GM12865 (cell line): ENCODE data around the gene PCBP4.
A peak's percentile ranks its signal among the peaks of the same experiment; 100 is the strongest.

ENCODE experiments used
- DNase-seq: peaks from one replicate; pipeline ENCODE4 v3.0.0; 2010; ENCODE audit warnings: low read depth
- H3K4me3 ChIP-seq: 2 replicates; pipeline ENCODE4 v1.5.1; 2011; ENCODE audit warnings: mild to moderate bottlenecking, low read depth, low read length, control low read depth
- TF ChIP-seq, protein P1 (sequence below): IDR thresholded peaks from 2 replicates; pipeline ENCODE4 v1.5.1; 2011; ENCODE audit warnings: low read length, control low read depth, low read depth, inconsistent platforms; ENCODE audit not compliant: insufficient read depth; ENCODE audit errors: missing control alignments

The PCBP4 gene

DNA sequence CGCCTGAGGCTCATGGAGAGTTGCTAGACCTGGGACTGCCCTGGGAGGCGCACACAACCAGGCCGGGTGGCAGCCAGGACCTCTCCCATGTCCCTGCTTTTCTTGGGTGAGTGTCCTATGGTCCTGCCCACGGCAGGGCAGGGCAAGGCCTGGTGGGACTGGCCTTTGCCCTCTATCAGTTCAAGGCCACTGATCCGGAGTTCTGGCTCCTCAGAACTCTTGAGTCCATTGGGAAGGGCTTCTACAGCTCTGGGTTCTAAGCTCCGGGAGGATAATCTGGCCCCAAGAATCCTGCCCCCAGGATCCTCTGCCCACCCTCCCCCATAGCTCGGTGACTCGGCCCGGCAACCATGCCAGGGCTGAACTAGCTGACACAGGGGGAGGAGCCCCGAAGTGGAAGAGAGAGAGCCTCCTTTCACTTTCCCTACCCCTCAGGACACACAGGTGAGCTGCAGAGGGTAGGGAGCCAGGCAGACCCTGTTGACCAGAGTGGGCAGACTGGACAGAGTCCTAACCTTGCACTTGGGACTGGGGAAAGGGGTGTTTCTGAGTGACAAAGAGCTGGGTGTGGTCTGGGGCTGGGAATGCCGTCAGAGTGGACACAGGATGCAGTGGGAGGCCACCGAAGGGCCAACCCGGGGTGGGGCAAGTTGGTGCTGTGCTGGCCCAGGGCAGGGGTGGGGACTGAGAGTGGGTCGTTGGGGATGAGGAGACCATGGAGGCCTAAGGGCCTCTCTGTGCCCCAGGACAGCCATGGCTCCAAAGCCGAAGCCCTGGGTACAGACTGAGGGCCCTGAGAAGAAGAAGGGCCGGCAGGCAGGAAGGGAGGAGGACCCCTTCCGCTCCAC is 24.4 kb downstream of the PCBP4 start:
- DNase-seq, result peak; percentile 78
- TF ChIP-seq, protein P1, sequence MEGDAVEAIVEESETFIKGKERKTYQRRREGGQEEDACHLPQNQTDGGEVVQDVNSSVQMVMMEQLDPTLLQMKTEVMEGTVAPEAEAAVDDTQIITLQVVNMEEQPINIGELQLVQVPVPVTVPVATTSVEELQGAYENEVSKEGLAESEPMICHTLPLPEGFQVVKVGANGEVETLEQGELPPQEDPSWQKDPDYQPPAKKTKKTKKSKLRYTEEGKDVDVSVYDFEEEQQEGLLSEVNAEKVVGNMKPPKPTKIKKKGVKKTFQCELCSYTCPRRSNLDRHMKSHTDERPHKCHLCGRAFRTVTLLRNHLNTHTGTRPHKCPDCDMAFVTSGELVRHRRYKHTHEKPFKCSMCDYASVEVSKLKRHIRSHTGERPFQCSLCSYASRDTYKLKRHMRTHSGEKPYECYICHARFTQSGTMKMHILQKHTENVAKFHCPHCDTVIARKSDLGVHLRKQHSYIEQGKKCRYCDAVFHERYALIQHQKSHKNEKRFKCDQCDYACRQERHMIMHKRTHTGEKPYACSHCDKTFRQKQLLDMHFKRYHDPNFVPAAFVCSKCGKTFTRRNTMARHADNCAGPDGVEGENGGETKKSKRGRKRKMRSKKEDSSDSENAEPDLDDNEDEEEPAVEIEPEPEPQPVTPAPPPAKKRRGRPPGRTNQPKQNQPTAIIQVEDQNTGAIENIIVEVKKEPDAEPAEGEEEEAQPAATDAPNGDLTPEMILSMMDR, result no peak
- peak overlapping the region; percentile 73 for H3K4me3 ChIP-seq

DNA sequence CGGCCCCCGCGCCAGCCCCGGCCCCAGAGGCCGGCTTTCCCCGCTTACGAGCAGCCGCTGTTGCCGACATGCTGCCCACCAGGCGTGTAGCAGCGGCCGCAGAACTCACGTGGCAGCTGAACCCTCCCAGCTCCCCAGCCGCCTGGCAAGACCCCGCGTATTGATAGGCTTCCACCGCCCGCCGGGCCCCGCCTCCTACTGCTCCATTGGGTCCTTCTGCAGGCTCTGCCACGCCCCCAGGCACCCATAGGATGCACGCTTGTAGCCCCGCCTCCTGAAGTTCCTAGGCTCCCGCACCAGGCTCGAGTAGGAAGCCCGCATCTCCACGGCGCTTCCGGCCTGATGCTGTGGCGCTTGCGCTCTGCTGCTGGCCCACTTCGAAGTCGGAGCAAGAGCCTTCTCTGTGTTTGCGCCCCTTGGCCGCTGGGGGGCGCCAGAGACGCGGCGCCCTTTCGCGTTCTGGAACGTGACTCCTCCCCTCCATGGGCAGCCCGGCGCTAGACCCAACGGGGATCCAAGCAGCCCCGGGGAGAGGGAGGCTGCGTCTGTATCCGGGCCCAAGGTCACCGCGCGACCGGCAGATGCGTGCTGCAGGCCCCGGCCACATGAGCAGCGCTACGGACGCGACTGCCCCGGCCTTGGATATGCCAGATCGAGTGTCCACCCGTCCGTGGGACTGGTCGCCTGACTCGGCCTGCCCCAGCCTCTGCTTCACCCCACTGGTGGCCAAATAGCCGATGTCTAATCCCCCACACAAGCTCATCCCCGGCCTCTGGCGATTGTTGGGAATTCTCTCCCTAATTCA is 25.3 kb downstream of the PCBP4 start, which contains the start of the genes PARP3 and RRP9:
Gene PARP3, plus strand, starts transcription at position 566 of the 805 bp plus-strand sequence. CDS start 993 bp downstream, outside the sequence.
Gene RRP9, minus strand, starts transcription at position 107 of the 805 bp plus-strand sequence. Its CDS starts 37 bp downstream, at position 70.
- TF ChIP-seq, protein P1, result peak; percentile 100
- peak within 1 kb of the TSS; percentile 84 for H3K4me3 ChIP-seq
- peak; percentile 100 for DNase-seq

DNA sequence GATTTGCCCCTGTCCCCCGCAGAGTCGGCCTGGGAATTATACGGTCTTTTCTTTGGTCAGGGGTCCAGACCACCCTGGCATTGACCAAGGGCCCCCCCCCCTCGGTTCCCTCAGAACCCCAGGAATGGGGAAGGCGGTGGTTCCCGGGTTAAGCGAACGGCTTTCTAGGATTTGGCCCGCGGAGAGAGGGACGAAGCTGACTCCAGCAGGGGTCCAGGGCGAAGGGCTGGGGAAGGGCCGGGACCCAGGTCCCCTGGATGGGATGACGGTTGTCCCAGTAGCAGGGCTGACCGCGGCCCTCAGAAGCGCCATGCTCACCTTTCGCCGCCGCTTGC is 25.8 kb downstream of the PCBP4 start:
- DNase-seq, result no peak
- TF ChIP-seq, protein P1, result no peak
- peak overlapping the region; percentile 84 for H3K4me3 ChIP-seq

DNA sequence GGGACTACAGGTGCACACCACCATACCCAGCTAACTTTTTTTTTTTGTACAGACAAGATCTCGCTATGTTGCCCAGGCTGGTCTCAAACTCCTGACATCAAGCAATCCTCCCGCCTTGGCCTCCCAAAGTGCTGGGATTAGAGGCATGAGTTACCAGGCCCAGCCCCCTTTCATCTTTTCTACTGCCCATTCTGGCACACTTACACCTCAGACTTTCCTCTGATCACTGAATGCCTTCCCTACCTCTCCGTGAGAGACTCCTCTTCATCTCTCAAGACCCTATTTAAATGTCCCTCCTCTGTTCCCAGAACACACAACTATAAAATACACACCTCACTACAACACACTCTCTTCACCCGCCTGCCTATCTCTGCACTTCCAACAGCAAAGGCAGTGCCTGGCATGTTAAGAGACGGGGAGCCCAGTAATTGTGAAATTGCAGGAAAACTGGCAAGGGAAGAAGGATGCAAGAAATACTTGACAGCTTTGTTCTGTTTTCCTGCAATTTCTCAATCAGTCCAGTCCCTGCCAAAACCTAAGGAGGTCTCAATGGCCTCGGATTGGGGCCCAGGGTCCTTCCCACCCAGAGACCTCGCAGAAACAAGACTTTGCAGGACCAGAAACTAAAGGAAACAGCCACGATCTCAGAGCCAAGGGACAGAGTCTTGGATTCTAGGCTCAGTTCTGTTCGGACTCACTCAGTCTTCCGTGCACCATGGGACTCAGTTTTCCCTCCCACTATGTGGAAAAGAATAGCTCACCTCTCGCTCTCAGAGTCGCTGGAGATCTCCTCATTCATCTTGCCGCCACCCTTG is 26.4 kb downstream of the PCBP4 start:
- no peak for DNase-seq
- TF ChIP-seq, protein P1, result no peak
- H3K4me3 ChIP-seq, result peak overlapping the region; percentile 84

DNA sequence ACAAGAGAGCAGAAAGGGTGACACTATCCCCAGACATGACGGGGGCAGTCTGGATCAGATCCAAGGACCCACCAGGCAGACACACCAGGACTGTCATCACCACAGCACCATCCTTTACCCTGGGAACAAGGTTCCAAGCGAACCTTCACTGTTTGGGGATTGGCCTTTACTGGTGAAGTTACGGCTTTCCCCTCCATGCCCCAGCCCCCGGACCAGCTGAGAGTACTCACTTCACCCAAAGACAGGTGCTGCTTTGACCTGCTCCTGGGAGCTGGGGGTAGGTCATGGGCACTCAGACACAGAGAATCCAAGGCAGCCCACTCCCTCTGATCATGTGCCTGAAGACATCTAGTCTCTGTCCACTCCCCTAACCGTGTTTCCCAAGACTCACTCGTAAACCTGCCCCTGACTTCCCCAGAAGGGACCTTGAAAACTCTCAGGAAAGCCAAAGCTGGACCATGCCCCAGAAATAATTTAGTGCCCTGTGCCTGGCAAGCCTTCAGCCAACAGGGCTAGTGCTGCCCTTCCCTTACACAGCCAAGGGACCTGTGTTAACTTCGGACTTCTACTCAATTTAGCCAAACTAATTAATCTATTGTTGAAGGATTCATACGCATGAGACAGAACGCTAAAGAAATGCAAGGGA is 28.4 kb downstream of the PCBP4 start:
- no peak overlapping the region for H3K4me3 ChIP-seq
- TF ChIP-seq, protein P1, result no peak
- no peak for DNase-seq
